GM23338 (cell line): ENCODE measurements around the gene NINJ2. TPM values are rescaled to one million over a fixed set of nuclear protein-coding genes. Genes with fewer than 3 reads are reported as not detected.

Experiments used
- ATAC-seq: fragments of 200-7000 bp; cut with Tn5 transposase; 3 replicates; pipeline ENCODE4 v1.9.1; 2020
- DNase-seq: peaks from one replicate; pipeline ENCODE4 v3.0.0-alpha.2; 2015; ENCODE audit warnings: low spot score
- H2AFZ ChIP-seq: fragments of 200-600 bp; sonication (generic); 2 replicates; pipeline ENCODE4 v1.8.0; 2016; ENCODE audit warnings: antibody characterized with exemption, mild to moderate bottlenecking, moderate library complexity
- H3F3A ChIP-seq: fragments of 200-600 bp; sonication (generic); replicated peaks from 2 replicates; pipeline ENCODE4 v1.8.0; 2017; ENCODE audit warnings: antibody characterized with exemption, mixed run types, low read depth
- H3K27ac ChIP-seq: fragments of 200-600 bp; sonication (generic); 2 replicates; pipeline ENCODE4 v1.6.1; 2016; ENCODE audit warnings: low read depth
- H3K27me3 ChIP-seq: fragments of 200-600 bp; sonication (generic); 2 replicates; pipeline ENCODE4 v1.8.0; 2016; ENCODE audit warnings: mild to moderate bottlenecking, mixed run types, moderate library complexity; ENCODE audit not compliant: insufficient read depth
- H3K36me3 ChIP-seq: fragments of 200-600 bp; sonication (generic); 2 replicates; pipeline ENCODE4 v1.8.0; 2016; ENCODE audit warnings: mild to moderate bottlenecking; ENCODE audit not compliant: insufficient read depth
- H3K4me1 ChIP-seq: fragments of 200-600 bp; sonication (generic); 2 replicates; pipeline ENCODE4 v1.8.0; 2016; ENCODE audit warnings: mild to moderate bottlenecking, moderate library complexity; ENCODE audit not compliant: insufficient read depth
- H3K4me2 ChIP-seq: fragments of 200-600 bp; sonication (generic); 2 replicates; pipeline ENCODE4 v1.7.1; 2017; ENCODE audit warnings: mixed run types
- H3K4me3 ChIP-seq: fragments of 200-600 bp; sonication (generic); 2 replicates; pipeline ENCODE4 v1.6.1; 2016; ENCODE audit warnings: mixed run types
- H3K79me2 ChIP-seq: fragments of 200-600 bp; sonication (generic); replicated peaks from 2 replicates; pipeline ENCODE4 v1.8.0; 2017; ENCODE audit warnings: mild to moderate bottlenecking; ENCODE audit not compliant: insufficient read depth
- H3K9me2 ChIP-seq: fragments of 200-600 bp; sonication (generic); 2 replicates; pipeline ENCODE4 v1.8.0; 2017; ENCODE audit not compliant: insufficient read depth
- H4K20me1 ChIP-seq: fragments of 200-600 bp; sonication (generic); replicated peaks from 2 replicates; pipeline ENCODE4 v1.8.0; 2017; ENCODE audit warnings: mild to moderate bottlenecking; ENCODE audit not compliant: insufficient read depth
- H3K27ac Mint-ChIP-seq: 2 replicates; pipeline ENCODE4 v1.8.0; 2020; ENCODE audit warnings: inconsistent platforms, mild to moderate bottlenecking, moderate library complexity, mixed read lengths
- H3K27me3 Mint-ChIP-seq: 3 replicates; pipeline ENCODE4 v1.8.0; 2022; ENCODE audit warnings: low read depth, mild to moderate bottlenecking, moderate library complexity, mixed read lengths, inconsistent platforms; ENCODE audit not compliant: insufficient read depth, poor library complexity
- H3K36me3 Mint-ChIP-seq: 3 replicates; pipeline ENCODE4 v1.8.0; 2021; ENCODE audit warnings: low read depth, mild to moderate bottlenecking, inconsistent platforms, moderate library complexity, mixed read lengths
- H3K4me1 Mint-ChIP-seq: 3 replicates; pipeline ENCODE4 v1.8.0; 2020; ENCODE audit warnings: mild to moderate bottlenecking, inconsistent platforms, mixed read lengths
- H3K4me3 Mint-ChIP-seq: 3 replicates; pipeline ENCODE4 v1.8.0; 2021; ENCODE audit warnings: moderate library complexity, mild to moderate bottlenecking, inconsistent platforms, mixed read lengths
- H3K9me3 Mint-ChIP-seq: 3 replicates; pipeline ENCODE4 v1.8.0; 2020; ENCODE audit warnings: moderate library complexity, mild to moderate bottlenecking, inconsistent platforms, mixed read lengths
- CREB1 ChIP-seq: fragments of 250-450 bp; sonication (Bioruptor Pico); IDR thresholded peaks from 2 replicates; pipeline ENCODE4 v1.5.0; 2020; ENCODE audit warnings: low read depth, mild to moderate bottlenecking, moderate library complexity
- EZH2 ChIP-seq: fragments of 200-600 bp; sonication (generic); IDR thresholded peaks from one replicate; pipeline ENCODE4 v1.8.0; 2017; ENCODE audit warnings: antibody characterized with exemption, mild to moderate bottlenecking, low read depth; ENCODE audit not compliant: unreplicated experiment
- JUNB ChIP-seq: IDR thresholded peaks from one replicate; pipeline ENCODE4 v1.6.1; 2016; ENCODE audit warnings: antibody characterized with exemption; ENCODE audit not compliant: unreplicated experiment
- STAT1 ChIP-seq: IDR thresholded peaks from one replicate; pipeline ENCODE4 v1.6.1; 2016; ENCODE audit warnings: antibody characterized with exemption; ENCODE audit not compliant: unreplicated experiment
- polyA plus RNA-seq: library from polyadenylated mRNA; unstranded; fragments of >200 nt; fragmentation: Nextera tagmentation; extraction: Ambion mirVana; gene quantifications from 2 replicates; pipeline ENCODE4 v1.2.1, GENCODE V29; 2016
- total RNA-seq: library from RNA; depleted of rRNA; stranded (reverse); fragments of >200 nt; shearing (Covaris generic); gene quantifications from 2 replicates; pipeline ENCODE4 v1.2.3, GENCODE V29; 2014
- TF ChIP-seq, protein P1 (sequence below): fragments of 250-450 bp; sonication (Bioruptor Pico); IDR thresholded peaks from 2 replicates; pipeline ENCODE4 v1.5.0; 2020; ENCODE audit warnings: mild to moderate bottlenecking, moderate library complexity

Gene NINJ2
- total and polyA plus RNA-seq, 2 experiments from 2014 or later, result 0.94 to 2.6 TPM

- TF ChIP-seq, protein P1, sequence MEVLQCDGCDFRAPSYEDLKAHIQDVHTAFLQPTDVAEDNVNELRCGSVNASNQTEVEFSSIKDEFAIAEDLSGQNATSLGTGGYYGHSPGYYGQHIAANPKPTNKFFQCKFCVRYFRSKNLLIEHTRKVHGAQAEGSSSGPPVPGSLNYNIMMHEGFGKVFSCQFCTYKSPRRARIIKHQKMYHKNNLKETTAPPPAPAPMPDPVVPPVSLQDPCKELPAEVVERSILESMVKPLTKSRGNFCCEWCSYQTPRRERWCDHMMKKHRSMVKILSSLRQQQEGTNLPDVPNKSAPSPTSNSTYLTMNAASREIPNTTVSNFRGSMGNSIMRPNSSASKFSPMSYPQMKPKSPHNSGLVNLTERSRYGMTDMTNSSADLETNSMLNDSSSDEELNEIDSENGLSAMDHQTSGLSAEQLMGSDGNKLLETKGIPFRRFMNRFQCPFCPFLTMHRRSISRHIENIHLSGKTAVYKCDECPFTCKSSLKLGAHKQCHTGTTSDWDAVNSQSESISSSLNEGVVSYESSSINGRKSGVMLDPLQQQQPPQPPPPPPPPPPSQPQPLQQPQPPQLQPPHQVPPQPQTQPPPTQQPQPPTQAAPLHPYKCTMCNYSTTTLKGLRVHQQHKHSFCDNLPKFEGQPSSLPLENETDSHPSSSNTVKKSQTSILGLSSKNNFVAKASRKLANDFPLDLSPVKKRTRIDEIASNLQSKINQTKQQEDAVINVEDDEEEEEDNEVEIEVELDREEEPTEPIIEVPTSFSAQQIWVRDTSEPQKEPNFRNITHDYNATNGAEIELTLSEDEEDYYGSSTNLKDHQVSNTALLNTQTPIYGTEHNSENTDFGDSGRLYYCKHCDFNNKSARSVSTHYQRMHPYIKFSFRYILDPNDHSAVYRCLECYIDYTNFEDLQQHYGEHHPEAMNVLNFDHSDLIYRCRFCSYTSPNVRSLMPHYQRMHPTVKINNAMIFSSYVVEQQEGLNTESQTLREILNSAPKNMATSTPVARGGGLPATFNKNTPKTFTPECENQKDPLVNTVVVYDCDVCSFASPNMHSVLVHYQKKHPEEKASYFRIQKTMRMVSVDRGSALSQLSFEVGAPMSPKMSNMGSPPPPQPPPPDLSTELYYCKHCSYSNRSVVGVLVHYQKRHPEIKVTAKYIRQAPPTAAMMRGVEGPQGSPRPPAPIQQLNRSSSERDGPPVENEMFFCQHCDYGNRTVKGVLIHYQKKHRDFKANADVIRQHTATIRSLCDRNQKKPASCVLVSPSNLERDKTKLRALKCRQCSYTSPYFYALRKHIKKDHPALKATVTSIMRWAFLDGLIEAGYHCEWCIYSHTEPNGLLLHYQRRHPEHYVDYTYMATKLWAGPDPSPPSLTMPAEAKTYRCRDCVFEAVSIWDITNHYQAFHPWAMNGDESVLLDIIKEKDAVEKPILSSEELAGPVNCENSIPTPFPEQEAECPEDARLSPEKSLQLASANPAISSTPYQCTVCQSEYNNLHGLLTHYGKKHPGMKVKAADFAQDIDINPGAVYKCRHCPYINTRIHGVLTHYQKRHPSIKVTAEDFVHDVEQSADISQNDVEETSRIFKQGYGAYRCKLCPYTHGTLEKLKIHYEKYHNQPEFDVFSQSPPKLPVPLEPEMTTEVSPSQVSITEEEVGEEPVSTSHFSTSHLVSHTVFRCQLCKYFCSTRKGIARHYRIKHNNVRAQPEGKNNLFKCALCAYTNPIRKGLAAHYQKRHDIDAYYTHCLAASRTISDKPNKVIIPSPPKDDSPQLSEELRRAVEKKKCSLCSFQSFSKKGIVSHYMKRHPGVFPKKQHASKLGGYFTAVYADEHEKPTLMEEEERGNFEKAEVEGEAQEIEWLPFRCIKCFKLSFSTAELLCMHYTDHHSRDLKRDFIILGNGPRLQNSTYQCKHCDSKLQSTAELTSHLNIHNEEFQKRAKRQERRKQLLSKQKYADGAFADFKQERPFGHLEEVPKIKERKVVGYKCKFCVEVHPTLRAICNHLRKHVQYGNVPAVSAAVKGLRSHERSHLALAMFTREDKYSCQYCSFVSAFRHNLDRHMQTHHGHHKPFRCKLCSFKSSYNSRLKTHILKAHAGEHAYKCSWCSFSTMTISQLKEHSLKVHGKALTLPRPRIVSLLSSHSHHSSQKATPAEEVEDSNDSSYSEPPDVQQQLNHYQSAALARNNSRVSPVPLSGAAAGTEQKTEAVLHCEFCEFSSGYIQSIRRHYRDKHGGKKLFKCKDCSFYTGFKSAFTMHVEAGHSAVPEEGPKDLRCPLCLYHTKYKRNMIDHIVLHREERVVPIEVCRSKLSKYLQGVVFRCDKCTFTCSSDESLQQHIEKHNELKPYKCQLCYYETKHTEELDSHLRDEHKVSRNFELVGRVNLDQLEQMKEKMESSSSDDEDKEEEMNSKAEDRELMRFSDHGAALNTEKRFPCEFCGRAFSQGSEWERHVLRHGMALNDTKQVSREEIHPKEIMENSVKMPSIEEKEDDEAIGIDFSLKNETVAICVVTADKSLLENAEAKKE, result no peak
- TF ChIP-seq STAT1, result no peak
Observed at GRCh38 chr12:541676-542324, 121.4 kb downstream of the NINJ2 start (continued).

DNA sequence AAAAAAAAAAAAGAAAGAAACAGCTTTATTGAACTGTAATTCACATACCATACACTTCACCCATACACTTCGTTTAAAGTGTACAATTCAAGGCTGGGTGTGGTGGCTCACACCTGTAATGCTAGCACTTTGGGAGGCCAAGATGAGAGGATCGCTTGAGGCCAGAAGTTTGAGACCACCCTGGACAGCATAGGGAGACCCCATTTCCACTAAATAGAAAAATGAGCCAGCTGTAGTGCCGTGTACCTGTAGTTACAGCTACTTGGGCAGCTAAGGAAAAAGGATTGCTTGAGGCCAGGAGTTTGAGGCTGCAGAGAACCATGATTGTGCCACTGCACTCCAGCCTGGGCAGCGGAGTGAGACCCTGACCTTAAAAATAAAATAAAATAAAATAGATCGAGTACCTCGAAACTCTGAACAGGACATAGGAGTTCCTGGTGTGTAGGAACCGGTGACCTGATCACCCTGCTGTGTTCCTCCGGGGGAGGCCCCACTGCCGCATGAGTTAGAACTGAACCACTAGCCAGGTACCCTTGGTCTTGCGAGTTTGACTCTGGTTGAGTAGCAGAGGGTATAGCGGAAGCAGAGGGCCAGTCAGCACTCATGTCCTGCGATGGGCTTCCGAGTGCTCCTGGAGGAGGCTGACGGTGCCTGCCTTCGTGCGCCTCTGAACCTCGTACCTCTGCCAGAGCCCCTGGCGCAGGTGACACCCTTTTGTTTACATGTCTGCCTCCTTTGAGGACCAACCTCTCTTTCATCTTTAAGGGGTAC, 123.5 kb downstream of the NINJ2 start:
- no peak for DNase-seq
- Histone ChIP-seq H3K27ac (no peak overlapping the region), H3F3A (no peaks in the 10 kb centered on the region), H3K79me2 (no peaks in the 10 kb centered on the region), H3K4me1 (peaks cover 10% of the 10 kb centered on the region; the same call in 1 of the 2 replicates), H3K36me3 (no peaks in the 10 kb centered on the region), H2AFZ (no peak overlapping the region), H3K9me2 (no peaks in the 10 kb centered on the region), H3K4me3 (no peak overlapping the region), H4K20me1 (no peaks in the 10 kb centered on the region), H3K27me3 (no peaks in the 10 kb centered on the region), H3K4me2 (no peak overlapping the region)
- no peaks in the 10 kb centered on the region for H3K9me3 Mint-ChIP-seq
- H3K4me3 Mint-ChIP-seq, result no peak overlapping the region
- peaks cover 15% of the 10 kb centered on the region for H3K4me1 Mint-ChIP-seq
- ATAC-seq, result no peak
- H3K36me3 Mint-ChIP-seq, result no peaks in the 10 kb centered on the region; the same call in 2 of the 3 replicates
- no peak overlapping the region for H3K27ac Mint-ChIP-seq
- peaks cover 9% of the 10 kb centered on the region for H3K27me3 Mint-ChIP-seq
- no peak for TF ChIP-seq EZH2
- no peak for TF ChIP-seq JUNB
- TF ChIP-seq CREB1 (CRISPR knock-in tag), result no peak
- TF ChIP-seq, protein P1, result no peak
